Measurements from ENCODE around the gene PSMB11. TPM values are rescaled to one million over a fixed set of nuclear protein-coding genes. Genes with fewer than 3 reads are reported as not detected.

The PSMB11 gene
- total and polyA plus RNA-seq, 2 donors (not counting 1 experiment from before 2014, with no cell fraction given), result not detected

GRCh38 chr14:23063601-23064000, 21.6 kb downstream of the PSMB11 start:
- intact Hi-C loops (cut with micrococcal nuclease), result no loop called here
- Histone ChIP-seq H3K27ac (ENCODE audit: low read length in 2 of 2) (no peak overlapping the region), H2AFZ (ENCODE audit: insufficient read depth, low read depth, low read length, poor library complexity, severe bottlenecking) (no peak overlapping the region), H4K20me1 (ENCODE audit: control insufficient read depth, insufficient read depth, low read length, poor library complexity, severe bottlenecking) (peaks cover 54% of the 10 kb centered on the region), H3K4me2 (replicated peaks; ENCODE audit: low read depth, low read length, poor library complexity, severe bottlenecking) (no peak overlapping the region), H3K4me1 (ENCODE audit: control insufficient read depth in 2 of 2, insufficient read depth in 2 of 2, low read length in 2 of 2) (peaks cover 1 to 7% of the 10 kb centered on the region in 2 donors), H3K9ac (ENCODE audit: low read length) (no peak overlapping the region), H3K9me3 (ENCODE audit: control extremely low read depth in 1 of 3, control insufficient read depth in 2 of 3, insufficient read depth in 1 of 3, low read length in 2 of 3) (no peaks in the 10 kb centered on the region), H3K27me3 (replicated peaks in 1 of 4; ENCODE audit: control extremely low read depth in 1 of 4, control insufficient read depth in 3 of 4, insufficient read depth in 4 of 4, low read length in 3 of 4) (no peaks in the 10 kb centered on the region), H3K79me2 (ENCODE audit: control insufficient read depth, insufficient read depth, low read length) (peaks cover 34% of the 10 kb centered on the region), H3K36me3 (replicated peaks in 1 of 2; ENCODE audit: control extremely low read depth in 1 of 2, control insufficient read depth in 1 of 2, extremely low read depth in 1 of 2, insufficient read depth in 2 of 2, low read length in 1 of 2) (peaks cover 8 to 90% of the 10 kb centered on the region in 2 experiments), H3K4me3 (ENCODE audit: control extremely low read depth in 1 of 5, extremely low read depth in 1 of 5, insufficient read depth in 1 of 5, low read depth in 2 of 5, low read length in 4 of 5) (no peak overlapping the region)
- CTCF ChIA-PET, result interaction anchor here (1.0 to 19.1 kb wide), 5 partner anchors 13 to 134 kb away, joined by 3 to 1134 read pairs (median 4); partner anchors contain the start of genes AJUBA and PRMT5
- WGBS (ENCODE audit: insufficient coverage), result 100% methylated on average over 4 of the region's 5 CpGs
- H3K4me1 Mint-ChIP-seq, result peaks cover 3% of the 10 kb centered on the region
- H3K27ac Mint-ChIP-seq, result no peak overlapping the region
- POLR2A ChIA-PET, result no interaction called here
- DNase-seq (no peak), ATAC-seq (ENCODE audit: low read depth) (no peak)
- H3K27me3 Mint-ChIP-seq, result no peaks in the 10 kb centered on the region
- H3K9me3 Mint-ChIP-seq (ENCODE audit: insufficient read depth), result no peaks in the 10 kb centered on the region
- TF ChIP-seq EZH2 (IDR thresholded peaks at IDR 0.05; ENCODE audit: borderline replicate concordance, insufficient read depth, low read depth, low read length, poor library complexity, severe bottlenecking) (no peak), CTCF (IDR thresholded peaks at IDR 0.05) (no peak)
- H3K4me3 Mint-ChIP-seq, result no peak overlapping the region

- H4K20me1 ChIP-seq (ENCODE audit: control insufficient read depth, insufficient read depth, low read length, poor library complexity, severe bottlenecking), result peaks cover 66% of the 10 kb centered on the region
- H3K27me3 ChIP-seq (replicated peaks in 1 of 4; ENCODE audit: control extremely low read depth in 1 of 4, control insufficient read depth in 3 of 4, insufficient read depth in 4 of 4, low read length in 3 of 4), result no peaks in the 10 kb centered on the region
- no peaks in the 10 kb centered on the region for H3K9me3 ChIP-seq (ENCODE audit: control extremely low read depth in 1 of 3, control insufficient read depth in 2 of 3, insufficient read depth in 1 of 3, low read length in 2 of 3)
- H2AFZ ChIP-seq (ENCODE audit: insufficient read depth, low read depth, low read length, poor library complexity, severe bottlenecking), result no peak overlapping the region
- 97% methylated on average over 3 of the region's 3 CpGs for WGBS (ENCODE audit: insufficient coverage)
- H3K4me2 ChIP-seq (replicated peaks; ENCODE audit: low read depth, low read length, poor library complexity, severe bottlenecking), result no peak overlapping the region
- H3K9ac ChIP-seq (ENCODE audit: low read length), result no peak overlapping the region
- no peak overlapping the region for H3K4me3 ChIP-seq (ENCODE audit: control extremely low read depth in 1 of 5, extremely low read depth in 1 of 5, insufficient read depth in 1 of 5, low read depth in 2 of 5, low read length in 4 of 5)
- Mint-ChIP-seq H3K27ac (no peak overlapping the region), H3K9me3 (ENCODE audit: insufficient read depth) (no peaks in the 10 kb centered on the region), H3K4me3 (no peak overlapping the region), H3K27me3 (no peaks in the 10 kb centered on the region), H3K4me1 (peaks cover 25% of the 10 kb centered on the region)
- H3K27ac ChIP-seq (ENCODE audit: low read length in 2 of 2), result no peak overlapping the region
- intact Hi-C loops (cut with micrococcal nuclease), result no loop called here
- H3K36me3 ChIP-seq (replicated peaks in 1 of 2; ENCODE audit: control extremely low read depth in 1 of 2, control insufficient read depth in 1 of 2, extremely low read depth in 1 of 2, insufficient read depth in 2 of 2, low read length in 1 of 2), result peaks cover 8 to 79% of the 10 kb centered on the region in 2 experiments
- TF ChIP-seq EZH2 (IDR thresholded peaks at IDR 0.05; ENCODE audit: borderline replicate concordance, insufficient read depth, low read depth, low read length, poor library complexity, severe bottlenecking) (no peak), CTCF (IDR thresholded peaks at IDR 0.05) (no peak)
- DNase-seq (no peak), ATAC-seq (ENCODE audit: low read depth) (no peak)
- peaks cover 42% of the 10 kb centered on the region for H3K79me2 ChIP-seq (ENCODE audit: control insufficient read depth, insufficient read depth, low read length)
- ChIA-PET POLR2A (no interaction called here), CTCF (interaction anchor here (0.6 to 19.1 kb wide), 3 partner anchors 9 to 125 kb away, joined by 3 to 1134 read pairs (median 3); partner anchors contain the start of gene AJUBA)
- peaks cover 13 to 32% of the 10 kb centered on the region in 2 donors for H3K4me1 ChIP-seq (ENCODE audit: control insufficient read depth in 2 of 2, insufficient read depth in 2 of 2, low read length in 2 of 2)
Measured at GRCh38 chr14:23066368-23066767, 24.4 kb downstream of the PSMB11 start.
